ENCODE results near the gene CYFIP2.

CYFIP2 gene

DNA sequence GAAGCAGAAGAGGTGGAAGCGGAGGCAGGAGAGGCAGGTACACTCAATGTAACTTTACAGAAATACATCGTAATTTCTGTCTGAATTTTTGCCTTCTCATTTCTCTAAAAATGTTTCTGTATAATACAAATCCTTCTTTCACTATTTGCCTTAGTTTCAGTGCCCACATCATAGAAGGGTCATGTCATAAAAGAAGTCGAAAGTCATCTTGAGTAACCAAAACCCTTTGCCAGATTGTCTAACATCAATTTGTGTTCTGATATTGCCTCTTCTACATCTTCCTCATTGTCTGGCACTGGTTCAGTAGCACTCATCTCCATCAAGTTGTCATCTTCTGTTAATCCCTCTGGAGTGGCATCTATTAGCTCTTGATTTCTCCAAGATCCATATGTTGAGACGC, 6.2 kb upstream of the CYFIP2 start:
- DNase-seq, result no peak

DNA sequence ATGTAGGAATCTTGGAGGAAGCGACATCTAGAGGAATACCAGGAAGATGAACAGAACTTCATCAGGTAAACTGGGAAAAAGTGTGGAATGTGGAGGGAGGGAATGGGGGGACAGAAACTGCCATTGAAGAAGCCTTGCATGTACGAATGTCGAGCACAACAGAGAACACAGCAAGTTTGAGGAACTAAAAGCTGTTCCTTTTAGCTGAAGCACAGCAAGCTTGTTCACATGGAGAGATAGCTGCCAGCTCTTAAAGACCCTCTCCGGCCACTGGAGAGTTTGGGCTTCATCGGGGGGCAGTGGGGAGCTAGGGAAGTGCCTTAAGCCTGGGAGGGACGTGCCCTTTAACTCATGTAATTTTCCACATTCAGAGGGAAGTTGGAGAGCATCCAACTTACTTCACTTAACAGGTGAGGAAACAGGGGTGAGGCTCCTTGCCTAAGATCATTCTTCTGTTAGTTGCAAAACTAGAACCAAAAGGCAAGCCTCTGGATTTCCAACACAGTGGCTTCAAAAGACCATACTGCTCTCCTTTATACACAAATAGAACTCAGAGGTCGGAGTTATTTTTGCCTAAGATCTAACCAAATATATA, 2.3 kb upstream of the CYFIP2 start:
- DNase-seq, result no peak

DNA sequence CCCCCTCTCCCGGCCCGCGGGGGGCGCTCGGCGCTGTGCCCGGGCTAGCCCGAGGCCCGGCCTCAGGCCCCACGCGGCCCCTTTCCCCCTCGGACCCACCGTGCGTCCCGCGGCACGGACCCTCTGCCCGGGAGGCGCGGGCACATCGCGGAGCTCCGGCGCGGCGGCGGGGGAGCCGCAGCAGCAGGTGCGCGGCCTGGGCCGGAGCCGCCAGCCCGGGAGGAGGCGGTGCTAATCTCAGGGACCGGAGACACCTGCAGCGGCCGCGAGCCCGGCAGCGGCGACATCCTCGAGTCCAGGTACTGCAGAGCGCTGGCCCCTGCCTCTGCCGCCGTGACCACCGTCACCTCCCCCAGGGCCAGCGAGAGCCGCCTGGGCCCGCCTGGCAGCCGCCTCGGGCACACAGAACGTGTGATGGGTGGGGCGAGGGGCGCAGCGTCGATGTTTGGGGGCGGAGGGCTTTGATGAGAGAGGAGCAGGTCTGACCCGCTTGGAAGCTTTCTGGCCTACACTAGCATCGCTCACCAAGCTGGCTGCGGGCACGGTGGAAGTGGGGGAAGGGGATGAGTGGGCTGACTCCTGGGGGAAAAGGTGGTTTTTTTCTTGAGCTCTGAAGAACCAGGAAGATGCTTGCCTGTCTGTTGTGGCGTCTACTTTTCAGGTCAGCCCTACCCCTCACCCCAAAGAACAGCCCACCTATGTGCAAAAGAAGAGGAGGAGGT, 524 bp downstream of the CYFIP2 start:
- no peak for DNase-seq

DNA sequence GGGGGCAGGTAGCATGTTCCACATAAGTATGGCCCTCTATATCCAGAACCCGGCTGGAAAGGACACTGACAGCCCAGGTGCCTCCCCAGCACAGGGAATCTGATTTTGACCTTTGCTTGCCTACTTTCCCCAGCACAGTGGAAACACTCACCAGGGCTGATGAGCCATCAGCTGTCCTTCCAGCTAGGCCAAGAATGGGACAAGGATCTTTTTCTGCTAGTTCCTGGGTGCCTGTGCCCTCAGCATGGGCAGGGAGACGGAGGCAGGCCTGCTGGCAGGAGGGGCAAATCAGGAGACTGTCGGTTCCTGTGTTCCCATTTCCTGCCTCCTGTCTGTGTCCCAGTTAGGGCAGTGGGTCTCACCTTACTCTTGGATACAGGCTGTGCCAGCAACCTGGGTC, 1.1 kb downstream of the CYFIP2 start:
- no peak for DNase-seq

DNA sequence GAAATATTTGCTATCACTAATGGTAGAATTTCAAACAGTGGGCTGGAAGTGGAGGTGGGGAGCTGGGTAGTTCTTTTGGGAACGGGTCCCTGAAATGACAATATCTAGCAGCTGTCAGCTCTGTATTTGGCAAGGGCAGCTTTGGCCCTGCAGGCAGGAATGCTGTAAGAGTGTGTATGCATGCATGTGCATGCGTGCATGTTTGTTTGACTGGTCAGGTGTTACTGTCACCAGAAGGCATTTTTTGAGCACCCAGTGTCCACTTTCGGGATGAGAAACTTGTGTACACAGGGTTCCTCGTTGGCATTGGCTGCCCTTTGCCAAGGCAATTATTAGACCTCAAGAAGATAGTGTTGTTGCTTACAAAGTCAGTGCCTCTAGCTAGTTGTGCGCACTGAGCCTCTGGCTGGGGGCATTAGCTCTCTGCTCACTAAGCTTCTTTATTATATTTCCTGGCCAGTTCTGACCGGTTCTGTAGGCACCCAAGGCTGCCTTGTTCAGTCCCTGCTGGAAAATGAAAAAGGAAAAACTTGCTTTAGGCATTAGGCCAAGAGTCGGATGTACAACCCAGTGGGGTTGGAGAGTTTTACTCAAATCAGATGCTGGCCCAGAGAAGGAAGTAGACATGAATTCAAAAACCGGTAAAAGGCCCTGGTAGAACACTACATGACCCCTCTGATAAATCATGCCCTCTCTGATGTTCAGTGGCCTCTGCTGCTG, 2.0 kb downstream of the CYFIP2 start:
- no peak for DNase-seq

DNA sequence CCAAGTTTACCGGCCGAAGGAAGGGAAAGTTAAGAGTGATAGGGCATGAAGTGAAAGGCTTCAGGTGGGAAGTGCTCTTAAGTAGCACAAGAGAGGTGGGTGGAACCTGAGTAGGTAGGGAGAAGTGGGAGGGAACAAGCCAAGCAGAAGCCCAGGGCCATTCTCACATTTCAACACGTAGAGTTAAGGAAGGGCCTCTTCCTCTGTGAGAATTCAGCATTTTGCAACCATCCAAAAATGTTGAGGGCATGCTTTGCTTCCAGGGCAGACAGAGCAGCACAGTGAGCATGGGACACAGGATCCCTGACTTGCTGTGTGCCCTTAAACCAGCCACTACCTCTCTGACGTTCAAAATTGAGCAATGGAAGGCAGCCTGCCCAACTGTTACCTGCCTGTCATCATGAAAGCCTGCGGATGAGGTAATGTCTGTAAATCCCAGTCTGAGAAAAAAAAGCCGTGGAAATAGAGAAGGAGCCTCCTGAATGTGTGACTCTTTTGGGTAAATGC, 3.3 kb downstream of the CYFIP2 start:
- no peak for DNase-seq

DNA sequence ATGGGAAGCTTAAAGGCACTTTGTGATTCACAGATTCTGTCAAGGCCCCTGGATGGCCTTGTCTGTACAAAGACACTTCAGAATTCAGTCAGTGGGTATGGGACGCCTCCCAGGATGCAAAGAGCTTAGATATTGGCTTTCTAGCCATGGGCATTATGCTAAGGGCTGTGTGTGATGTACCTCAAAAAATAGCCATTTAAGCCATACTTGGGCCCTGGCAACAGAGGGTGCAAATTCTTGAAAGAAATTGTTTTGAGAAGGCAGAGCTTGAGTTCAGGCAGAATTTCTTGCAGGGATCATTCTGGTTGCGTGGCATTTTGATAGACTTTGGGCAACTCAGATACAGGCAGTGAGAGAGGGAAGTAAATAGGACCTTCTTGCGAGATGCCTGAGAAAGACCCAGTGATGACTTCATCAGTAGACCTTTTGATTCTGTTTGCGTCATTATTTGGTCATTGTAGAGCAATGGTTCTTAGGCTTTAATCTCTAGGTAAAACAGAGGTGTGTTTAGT, 3.9 kb downstream of the CYFIP2 start:
- DNase-seq, result no peak

DNA sequence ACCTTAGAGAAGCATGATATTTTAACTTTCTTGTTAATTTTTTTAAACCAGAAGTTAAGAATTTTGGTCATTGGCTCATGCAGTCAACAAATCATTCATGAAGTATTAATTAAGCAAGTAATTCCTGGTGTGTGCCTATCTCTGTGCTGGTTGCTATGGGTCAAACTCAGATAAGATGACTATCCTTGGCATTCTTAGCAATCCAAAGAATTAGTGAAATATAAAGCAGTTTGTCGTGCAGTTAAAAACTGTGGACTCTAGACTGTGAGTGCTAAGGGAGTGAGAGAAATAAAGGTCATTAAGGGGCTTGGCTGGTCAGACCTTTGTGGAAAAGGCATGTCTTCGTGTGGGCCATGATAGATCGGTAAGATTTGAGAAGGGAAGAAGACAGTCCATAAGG, 4.8 kb downstream of the CYFIP2 start:
- no peak for DNase-seq

DNA sequence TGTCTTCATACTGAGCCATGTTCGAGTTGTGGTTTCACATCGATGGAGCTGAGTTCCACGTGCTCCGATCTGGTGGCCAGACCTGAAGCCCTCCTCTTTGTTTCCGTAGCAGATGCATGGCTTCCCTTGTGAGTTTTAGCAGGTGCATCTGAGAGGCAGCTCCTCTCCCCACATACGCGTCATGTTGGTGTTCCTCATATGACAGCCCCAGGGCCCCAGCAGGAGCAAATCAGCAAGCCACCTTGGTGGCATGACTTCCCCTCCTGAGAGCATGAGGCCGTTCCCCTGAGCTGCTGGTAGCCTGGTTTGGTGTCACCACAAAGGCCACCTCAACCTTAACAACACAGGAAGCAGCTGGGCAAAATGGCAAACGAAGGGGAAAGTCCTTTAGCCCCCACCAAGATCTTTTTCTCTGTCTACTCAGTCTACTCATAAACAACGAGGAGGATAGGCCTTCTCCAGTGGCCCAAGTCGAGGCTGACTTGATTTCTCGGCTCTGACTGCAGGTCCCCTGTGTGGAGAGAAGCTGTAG, 5.9 kb downstream of the CYFIP2 start:
- no peak for DNase-seq

DNA sequence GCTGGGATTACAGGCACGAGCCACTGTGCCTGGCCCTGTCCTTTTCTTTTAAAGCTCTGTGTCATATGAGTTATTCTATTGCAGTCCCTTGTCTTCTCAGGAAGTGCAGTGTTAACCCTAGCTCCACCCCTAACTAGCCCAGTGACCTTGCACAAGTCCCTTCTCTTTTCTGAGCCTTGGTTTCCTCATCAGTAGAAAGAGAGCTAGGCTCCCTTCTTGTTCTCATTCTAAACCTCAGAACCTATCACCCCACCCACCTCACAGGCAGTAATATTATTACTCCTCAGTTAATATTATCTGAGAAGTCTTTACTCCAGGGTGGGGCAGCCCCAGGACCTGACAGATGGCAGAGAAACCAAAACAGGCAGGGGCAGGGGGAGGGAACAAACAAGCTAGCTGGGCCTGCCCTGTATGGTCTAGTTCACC, 7.2 kb downstream of the CYFIP2 start:
- DNase-seq, result no peak

DNA sequence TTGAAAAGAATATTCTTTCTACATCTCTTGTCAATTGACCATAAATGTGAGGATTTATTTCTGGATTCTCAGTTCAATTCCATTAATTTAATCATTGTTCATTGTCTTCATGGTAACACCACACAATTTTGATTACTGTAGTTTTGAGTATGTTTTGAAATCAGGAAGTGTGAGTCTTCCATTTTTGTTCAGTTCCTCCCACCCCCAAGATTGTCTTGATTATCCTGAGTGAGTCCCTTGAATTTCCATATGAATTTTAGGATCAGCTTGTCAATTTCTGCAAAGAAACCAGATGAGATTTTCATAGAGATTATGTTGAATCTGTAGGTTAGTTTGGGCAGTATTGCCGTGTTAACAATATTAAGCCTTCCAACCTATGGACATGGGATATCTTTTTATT, 9.5 kb downstream of the CYFIP2 start:
- no peak for DNase-seq

DNA sequence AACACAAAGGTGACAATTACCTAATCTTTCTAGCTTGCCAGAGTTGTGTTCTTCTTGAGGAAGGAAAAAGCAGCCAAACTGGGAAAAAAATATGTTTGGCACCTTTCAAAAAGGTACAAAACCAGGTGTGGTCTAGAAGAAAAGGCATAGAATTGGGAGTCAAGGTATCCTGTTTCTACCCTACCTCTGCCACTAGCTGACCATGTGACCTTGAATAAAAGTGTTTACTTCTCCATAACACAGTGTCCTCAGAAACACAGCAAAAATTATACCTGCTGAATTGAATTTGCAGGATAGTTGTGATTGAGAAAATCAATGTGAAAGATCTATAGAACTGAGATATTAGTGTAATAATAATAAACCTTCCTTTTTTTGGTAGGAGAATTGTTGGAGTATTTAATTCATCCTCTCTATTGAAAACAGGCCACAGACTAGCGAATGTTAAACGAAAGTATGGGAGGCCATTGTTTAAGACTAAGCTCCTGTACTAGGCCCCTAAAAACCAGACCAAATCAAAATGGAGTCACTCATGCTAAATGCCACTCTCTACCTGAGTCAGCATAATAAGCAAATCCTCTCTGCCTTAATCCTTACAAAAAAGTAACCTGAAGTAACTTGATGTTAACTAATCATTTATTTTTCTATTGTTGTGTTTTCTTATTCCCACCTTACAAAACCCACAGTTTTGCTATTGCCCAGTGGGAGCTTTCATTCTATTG, 12.6 kb downstream of the CYFIP2 start:
- DNase-seq, result no peak

DNA sequence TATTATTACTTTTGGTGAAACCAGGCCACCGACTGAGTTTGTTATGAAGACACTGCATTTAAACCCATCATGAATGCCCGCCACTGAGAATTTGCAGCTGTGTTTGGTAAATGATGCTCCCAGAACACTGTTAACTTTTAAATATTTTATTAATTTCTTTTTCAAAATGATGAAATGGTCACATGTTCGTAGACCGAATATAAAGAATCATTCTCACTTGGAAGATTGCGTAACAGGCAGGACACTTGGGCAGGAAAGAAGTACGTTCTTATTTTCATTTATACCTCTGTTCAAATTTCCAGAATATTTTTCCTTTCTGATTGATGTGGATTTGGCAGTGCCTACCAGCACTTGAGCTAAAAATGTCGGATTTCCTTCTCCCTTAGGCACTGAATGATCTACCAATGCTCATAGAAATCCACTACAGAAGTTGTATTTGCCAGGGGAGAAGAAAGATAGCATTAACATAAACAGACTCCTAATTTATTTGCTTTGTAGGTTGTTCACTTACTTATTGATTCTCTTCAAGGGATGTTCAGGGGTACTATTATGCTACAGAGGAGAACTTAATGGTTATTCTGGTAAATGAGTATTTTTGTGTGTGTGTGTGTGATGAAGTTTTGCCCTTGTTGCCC, 13.8 kb downstream of the CYFIP2 start:
- no peak for DNase-seq

DNA sequence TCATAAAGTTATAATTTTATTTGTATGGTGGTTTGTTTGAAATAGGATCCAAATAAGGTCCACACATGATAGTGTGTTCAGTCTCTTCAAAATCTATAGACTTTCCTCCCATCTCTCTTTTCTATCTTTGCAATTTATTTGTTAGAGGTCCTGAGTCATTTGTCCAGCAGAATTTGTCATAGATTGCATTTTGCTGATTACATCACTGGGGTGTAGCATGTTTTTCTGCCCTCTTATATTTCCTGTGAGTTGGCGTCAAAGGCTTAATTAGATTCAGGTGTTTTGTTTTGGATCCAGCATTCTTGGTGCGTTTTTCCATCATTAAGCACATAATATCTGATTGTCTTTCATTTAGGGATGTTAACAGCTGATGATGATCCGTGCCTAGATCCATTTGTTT, 15.0 kb downstream of the CYFIP2 start:
- no peak for DNase-seq

DNA sequence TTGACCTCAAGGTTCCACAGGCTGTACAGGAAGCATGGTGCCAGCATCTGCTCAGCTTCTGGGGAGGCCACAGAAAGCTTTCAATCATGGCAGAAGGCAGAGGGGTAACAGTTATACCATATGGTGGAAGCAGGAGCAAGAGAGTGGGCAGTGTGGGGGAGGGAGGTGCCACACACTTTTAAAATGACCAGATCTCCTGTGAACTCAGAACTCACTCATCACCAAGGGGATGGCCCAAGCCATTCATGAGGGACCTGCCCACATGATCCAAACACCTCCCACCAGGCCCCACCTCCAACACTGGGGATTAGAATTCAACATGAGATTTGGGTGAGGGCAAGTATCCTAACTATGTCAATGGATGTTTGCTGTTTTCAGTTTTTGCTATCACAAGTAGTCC, 16.2 kb downstream of the CYFIP2 start:
- DNase-seq, result no peak

DNA sequence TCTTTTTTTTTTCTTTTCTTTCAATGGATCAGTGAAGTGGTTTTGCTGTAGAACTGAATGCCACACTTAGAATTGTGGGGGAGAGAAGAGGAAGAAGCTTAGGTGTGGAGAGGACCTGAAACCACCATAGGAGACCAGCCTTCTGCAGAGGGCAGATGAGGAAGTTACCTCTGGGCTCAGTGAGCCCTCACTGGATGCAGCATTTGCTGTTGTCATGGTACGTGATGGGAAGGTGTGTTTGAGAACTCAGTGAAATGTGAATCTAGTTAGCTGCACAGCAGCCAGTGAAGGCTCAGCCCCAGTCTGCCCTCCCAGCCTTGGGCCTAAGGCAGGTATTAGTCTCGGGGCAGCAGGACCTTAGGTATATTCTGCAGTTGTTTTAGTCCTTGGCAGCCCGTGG, 17.5 kb downstream of the CYFIP2 start:
- no peak for DNase-seq

DNA sequence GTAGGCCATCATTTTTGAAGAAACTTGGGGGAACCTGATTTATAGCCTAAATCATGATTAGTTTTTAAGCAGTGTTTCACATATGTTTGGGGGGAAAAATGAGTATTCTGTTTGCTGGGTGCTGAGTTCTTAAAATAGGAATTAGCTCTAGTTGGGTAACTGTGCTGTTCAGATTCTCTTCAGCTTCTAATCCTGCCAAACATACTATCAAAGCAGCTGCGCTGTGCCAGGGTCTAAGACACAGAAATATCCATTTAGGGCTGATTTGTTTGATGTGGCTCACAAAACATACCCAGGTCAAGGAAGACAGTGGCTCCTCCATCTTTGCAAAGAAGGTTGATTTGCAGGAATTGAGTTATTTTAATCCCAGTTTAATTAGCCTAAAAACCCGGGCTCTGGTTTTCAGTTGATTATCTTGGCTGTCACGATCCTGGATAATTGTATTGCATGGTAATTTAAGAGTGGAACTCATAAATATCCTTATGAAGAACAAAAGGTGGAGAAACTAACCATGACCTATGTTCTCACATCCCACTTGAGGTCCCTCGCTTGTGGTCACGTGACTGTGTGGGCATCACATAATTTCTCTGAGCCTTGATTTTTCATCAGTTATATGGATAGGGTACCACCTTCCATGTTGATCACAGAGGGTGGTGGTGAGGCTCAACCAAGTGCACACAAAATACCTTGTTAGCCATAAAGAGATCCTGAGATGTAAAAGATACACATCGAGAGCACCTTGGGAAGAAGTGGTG, 18.7 kb downstream of the CYFIP2 start:
- no peak for DNase-seq

DNA sequence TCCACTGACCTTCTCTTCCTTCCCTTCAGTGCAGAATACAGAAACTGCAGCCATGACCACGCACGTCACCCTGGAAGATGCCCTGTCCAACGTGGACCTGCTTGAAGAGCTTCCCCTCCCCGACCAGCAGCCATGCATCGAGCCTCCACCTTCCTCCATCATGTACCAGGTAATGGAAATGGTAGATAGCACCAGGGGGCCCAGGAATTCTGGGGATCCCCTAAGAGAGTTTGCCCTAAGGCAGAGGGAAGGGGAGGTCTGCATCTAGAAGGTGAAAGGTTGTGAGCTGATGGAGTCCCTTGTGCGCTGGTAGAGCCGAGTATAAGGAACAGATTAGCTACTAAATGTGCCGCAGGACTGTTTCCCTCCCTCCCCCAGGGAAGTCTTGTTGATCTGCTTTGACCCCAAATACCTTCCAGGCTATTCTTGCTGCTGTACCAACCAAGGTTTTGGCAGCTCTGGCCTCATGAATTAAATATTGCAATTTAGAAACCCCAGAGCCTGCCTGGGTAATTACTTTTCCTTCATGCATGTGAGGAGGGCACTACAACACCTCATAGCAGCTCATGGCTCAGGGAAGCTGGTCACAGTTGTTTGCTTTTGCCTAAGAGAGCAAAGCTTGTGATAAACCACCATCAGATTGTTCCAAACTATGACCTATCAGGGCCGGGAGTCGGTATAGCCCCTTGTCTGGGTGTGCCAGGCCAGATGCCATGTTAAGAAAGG, 19.6 kb downstream of the CYFIP2 start:
- no peak for DNase-seq

DNA sequence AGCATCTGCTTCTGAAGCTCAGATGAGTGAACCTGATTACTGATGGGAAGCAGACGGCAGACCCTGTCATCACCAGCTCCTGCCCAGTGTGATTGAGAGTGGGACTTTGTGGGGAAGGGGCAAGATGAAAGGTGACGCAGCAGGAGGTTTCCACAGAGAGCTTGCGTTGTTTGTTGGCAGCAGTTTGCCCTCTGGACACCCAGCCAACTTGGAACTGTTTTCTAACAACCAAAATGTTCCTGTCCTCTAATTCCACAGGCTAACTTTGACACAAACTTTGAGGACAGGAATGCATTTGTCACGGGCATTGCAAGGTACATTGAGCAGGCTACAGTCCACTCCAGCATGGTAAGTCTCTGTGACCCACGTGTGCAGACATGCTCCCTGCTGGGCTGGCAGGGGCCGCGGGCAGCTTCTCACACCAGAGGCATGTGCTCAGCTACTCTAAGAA, 20.9 kb downstream of the CYFIP2 start:
- DNase-seq, result no peak

DNA sequence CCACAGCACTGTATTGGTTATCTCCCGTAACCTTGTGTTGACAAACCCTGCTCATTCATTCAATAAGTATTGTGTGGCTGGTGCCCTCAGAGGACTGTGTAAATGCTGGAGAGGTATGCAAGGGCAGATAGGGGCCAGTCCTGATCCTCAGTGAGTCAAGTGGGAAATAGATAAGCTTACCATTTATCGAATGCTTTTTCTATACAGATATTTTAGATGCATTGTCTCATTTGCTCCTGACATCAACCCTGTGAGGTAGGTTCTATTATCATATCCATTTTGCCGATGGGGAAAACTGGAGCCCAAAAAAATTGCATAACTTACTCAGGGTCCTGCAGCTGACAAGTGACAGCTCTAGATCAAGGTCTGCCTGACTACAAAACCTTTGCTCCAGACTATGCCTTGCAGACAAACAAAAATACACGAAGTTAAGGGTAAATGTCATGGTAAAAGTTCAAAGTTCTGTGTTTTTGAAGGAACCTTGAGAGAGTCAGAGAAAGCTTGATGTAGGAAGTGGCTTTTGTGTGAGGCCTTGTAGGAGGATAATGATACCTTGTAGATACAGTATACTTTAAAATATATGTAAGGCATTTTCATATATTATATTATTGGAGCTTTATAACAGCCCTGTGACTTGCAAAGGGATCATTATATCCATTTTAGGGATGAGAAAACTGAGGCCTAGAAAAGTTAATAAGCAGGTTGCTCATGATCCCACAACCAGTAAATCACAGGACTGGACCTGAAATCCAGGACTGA, 22.7 kb downstream of the CYFIP2 start:
- DNase-seq, result no peak

All from NCI-H2081 treated with DMSO at 0.1 percent for 48 hours (cell line).